Activated T-cell treated with anti-CD3 and anti-CD28 coated beads, Interleukin-2, amount 50 U/mL, for 4 hours (primary cell): ENCODE results near the gene MYO18A. TPM values are rescaled to one million over a fixed set of nuclear protein-coding genes. Genes with fewer than 3 reads are reported as not detected.
"Not testable (repeated sequence)": the region's sequence is repeated elsewhere in the genome, so short reads cannot be mapped to it uniquely, and the experiment has no call there.

Source experiments
- ATAC-seq, 2 donors: fragments of 200-7000 bp; cut with Tn5 transposase; one replicate each; pipeline ENCODE4 v1.10.0; 2021
- DNase-seq: peaks from one replicate; pipeline ENCODE4 v3.0.0-alpha.2; 2020
- H3K27me3 Mint-ChIP-seq: one replicate; pipeline ENCODE4 v1.8.0; 2021; ENCODE audit warnings: low read depth, mixed read lengths
- H3K36me3 Mint-ChIP-seq: one replicate; pipeline ENCODE4 v1.8.0; 2022; ENCODE audit warnings: mixed read lengths; ENCODE audit not compliant: insufficient read depth
- H3K4me1 Mint-ChIP-seq: one replicate; pipeline ENCODE4 v1.8.0; 2021; ENCODE audit warnings: low read depth, mixed read lengths
- H3K4me3 Mint-ChIP-seq: one replicate; pipeline ENCODE4 v1.8.0; 2021; ENCODE audit warnings: mild to moderate bottlenecking, moderate library complexity, mixed read lengths
- H3K9me3 Mint-ChIP-seq: one replicate; pipeline ENCODE4 v1.8.0; 2021; ENCODE audit warnings: mixed read lengths
- total RNA-seq, 3 donors: library from RNA; stranded (reverse); gene quantifications; one replicate each; pipeline ENCODE4 v1.2.1, GENCODE V29; 2021

MYO18A gene
- total RNA-seq, 3 donors from 2014 or later, result 24.2 to 24.3 (median 24.2) TPM

DNA sequence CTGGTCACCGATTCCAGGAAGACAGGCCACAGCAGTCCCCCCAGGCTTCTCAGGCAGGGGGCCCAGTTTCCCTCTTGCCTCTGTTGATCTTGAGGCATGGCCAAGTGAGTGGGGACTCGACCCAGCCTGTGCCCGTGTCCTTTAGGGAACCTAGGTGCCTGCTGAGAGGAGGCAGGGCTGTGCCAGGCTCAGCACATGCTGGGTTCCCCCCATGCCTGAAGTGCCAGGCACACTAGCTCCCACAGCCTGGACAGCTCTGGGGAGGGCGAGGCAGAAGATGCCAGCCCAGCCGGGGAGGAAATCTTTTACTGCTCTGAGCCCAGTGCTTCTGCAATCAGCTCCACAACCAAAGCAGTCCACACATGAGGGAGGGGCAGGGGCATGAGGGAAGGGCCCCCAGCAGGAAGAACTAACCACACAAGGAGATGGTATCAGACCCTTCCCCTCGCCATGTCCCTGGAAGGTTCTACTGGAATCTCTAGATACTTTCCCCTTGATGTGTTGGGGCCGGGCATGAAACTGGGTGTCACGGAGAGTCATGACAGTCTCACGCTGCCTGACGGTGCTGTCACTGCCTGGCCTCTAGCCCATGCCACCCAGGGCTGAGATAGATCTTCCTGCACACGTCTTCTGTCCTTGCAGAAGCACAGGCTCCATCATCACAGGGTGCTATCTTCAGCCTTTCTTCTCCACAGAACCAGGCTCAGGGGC is 25.5 kb downstream of the MYO18A start:
- Mint-ChIP-seq H3K4me3 (peak overlapping the region; percentile 26), H3K27me3 (no peaks in the 10 kb centered on the region), H3K4me1 (peaks cover 40% of the 10 kb centered on the region), H3K36me3 (no peaks in the 10 kb centered on the region), H3K9me3 (no peaks in the 10 kb centered on the region)
- peak; percentile 60 to 71 for ATAC-seq
- DNase-seq, result no peak

GRCh38 chr17:29151567-29151966 is 28.6 kb downstream of the MYO18A start:
- no peak for DNase-seq
- H3K4me1 Mint-ChIP-seq, result peaks cover 49% of the 10 kb centered on the region
- H3K27me3 Mint-ChIP-seq, result no peaks in the 10 kb centered on the region
- no peak for ATAC-seq
- H3K4me3 Mint-ChIP-seq, result no peak overlapping the region
- H3K9me3 Mint-ChIP-seq, result no peaks in the 10 kb centered on the region
- no peaks in the 10 kb centered on the region for H3K36me3 Mint-ChIP-seq

DNA sequence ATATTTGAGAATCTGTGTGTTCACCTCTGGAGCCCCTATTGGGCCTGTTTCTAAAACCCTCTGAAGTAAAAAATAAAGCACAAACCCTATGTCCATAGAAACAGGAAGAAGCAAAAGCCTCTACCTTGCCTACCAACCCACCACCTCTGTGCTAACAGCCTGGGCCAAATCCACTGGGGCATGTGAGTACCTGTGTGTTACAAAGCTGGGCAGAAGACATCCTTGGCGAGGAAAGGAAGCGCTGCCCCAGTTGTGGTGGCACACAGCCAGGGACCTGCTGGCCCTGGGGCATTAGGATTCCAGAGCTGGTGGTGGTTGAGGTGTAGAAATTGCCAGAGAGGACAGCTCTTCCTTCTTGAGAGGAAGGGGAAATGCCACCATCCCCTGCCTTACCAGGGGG is 30.0 kb downstream of the MYO18A start:
- H3K9me3 Mint-ChIP-seq, result no peaks in the 10 kb centered on the region
- no peaks in the 10 kb centered on the region for H3K27me3 Mint-ChIP-seq
- ATAC-seq, result no peak
- H3K4me1 Mint-ChIP-seq, result peaks cover 50% of the 10 kb centered on the region
- DNase-seq, result no peak
- H3K4me3 Mint-ChIP-seq, result peak overlapping the region; percentile 64
- H3K36me3 Mint-ChIP-seq, result no peaks in the 10 kb centered on the region

GRCh38 chr17:29149431-29150064 is 30.6 kb downstream of the MYO18A start:
- Mint-ChIP-seq H3K27me3 (no peaks in the 10 kb centered on the region), H3K4me3 (peak overlapping the region; percentile 78), H3K4me1 (peaks cover 47% of the 10 kb centered on the region), H3K36me3 (no peaks in the 10 kb centered on the region), H3K9me3 (no peaks in the 10 kb centered on the region)
- no peak for DNase-seq
- no peak for ATAC-seq

DNA sequence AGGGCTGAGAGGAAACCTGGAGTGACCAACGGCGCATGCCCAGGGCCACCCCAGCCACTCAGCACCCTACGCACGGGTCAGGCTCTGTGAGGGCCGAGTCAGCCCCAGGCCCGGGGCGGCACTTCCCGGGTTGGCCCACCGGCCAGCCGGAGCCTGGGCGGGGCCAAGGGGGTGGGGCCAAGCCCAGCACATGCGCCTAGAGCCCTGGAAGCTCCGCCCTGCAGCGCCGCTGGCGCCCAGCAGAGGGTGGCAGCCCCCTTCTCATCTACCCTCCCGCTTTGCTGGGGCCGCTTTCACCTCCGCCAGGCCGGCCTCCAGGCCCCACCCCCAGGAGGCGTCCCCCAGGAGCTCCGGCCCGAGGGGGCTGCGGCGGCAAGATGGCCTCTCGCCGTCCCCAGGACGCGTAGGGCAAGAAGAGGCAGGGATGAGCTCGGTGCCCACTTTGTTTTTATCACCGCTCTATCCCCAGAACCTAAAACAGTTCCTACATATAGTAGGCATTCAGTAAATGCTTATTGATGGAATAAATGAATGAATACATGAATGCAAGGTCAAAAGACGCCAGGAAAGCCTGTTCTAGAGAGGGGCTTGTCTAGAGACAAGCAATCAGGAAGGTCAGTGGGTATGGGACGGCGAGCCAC is 31.3 kb downstream of the MYO18A start:
- peak; percentile 95 to 96 for ATAC-seq
- peaks cover 46% of the 10 kb centered on the region for H3K4me1 Mint-ChIP-seq
- no peaks in the 10 kb centered on the region for H3K9me3 Mint-ChIP-seq
- H3K36me3 Mint-ChIP-seq, result no peaks in the 10 kb centered on the region
- peak overlapping the region; percentile 78 for H3K4me3 Mint-ChIP-seq
- DNase-seq, result peak; percentile 90
- no peaks in the 10 kb centered on the region for H3K27me3 Mint-ChIP-seq

- Mint-ChIP-seq H3K4me3 (peak overlapping the region; percentile 64), H3K36me3 (no peaks in the 10 kb centered on the region), H3K9me3 (no peaks in the 10 kb centered on the region), H3K4me1 (peaks cover 44% of the 10 kb centered on the region), H3K27me3 (no peaks in the 10 kb centered on the region)
- DNase-seq (no peak), ATAC-seq (no peak)
These were observed 31.9 kb downstream of the MYO18A start for GRCh38 chr17:29148257-29148789.

GRCh38 chr17:29147682-29148081 is 32.5 kb downstream of the MYO18A start:
- DNase-seq (no peak), ATAC-seq (no peak)
- peaks cover 45% of the 10 kb centered on the region for H3K4me1 Mint-ChIP-seq
- no peaks in the 10 kb centered on the region for H3K9me3 Mint-ChIP-seq
- no peaks in the 10 kb centered on the region for H3K27me3 Mint-ChIP-seq
- H3K4me3 Mint-ChIP-seq, result no peak overlapping the region
- no peaks in the 10 kb centered on the region for H3K36me3 Mint-ChIP-seq

DNA sequence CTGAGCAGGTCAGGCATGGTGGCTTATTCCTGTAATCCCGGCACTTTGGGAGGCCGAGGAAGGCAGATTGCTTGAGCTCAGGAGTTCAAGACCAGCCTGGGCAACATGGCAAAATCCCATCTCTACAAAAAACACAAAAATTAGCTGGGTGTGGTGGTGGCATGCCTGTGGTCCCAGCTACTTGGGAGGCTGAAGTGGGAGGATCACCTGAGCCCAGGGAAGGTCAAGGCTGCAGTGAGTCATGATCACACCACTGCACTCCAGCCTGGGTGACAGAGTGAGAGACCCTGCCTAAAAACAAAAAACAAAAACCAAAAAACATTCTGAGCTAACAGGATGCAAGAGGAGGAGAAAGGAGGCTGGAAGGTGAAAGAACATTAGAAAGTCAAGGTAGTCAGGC is 33.0 kb downstream of the MYO18A start:
- not testable (repeated sequence) for ATAC-seq

DNA sequence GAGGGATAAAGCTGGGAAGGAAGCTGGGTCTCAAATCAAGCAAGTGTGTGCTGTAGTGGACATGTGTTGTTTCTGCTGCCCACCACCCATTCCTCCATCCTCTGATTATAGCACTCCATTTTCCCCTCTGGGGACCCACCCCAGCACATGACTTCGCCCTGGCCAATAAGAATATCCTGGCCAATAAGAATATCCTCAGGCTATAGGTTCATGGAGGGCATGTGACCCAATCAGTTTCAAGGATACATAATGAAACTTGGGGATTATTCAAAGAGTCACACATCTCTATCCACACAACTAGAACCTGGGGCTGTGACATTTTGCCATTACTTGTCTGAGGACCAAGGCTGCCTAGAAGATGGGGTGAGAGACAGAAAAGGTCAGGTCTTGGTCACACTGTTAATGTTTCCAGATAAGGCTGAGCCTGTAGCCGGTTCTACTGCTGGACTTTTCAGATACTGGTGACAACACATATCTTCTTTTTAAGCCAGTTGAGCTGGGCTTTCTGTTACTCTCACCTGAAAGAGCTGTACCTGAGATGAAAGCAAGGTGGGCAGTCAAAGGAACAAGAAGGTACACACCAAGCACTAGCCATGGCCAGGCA is 33.7 kb downstream of the MYO18A start:
- H3K36me3 Mint-ChIP-seq, result no peaks in the 10 kb centered on the region
- ATAC-seq (no peak), DNase-seq (no peak)
- H3K4me1 Mint-ChIP-seq, result peaks cover 52% of the 10 kb centered on the region
- H3K4me3 Mint-ChIP-seq, result no peak overlapping the region
- no peaks in the 10 kb centered on the region for H3K9me3 Mint-ChIP-seq
- no peaks in the 10 kb centered on the region for H3K27me3 Mint-ChIP-seq

More for the DNA sequence above, 33.0 kb downstream of the MYO18A start:
- not testable (repeated sequence) for H3K27me3 Mint-ChIP-seq, DNase-seq, H3K9me3 Mint-ChIP-seq, H3K36me3 Mint-ChIP-seq
- peak overlapping the region; percentile 37 for H3K4me3 Mint-ChIP-seq
- peaks cover 48% of the 10 kb centered on the region for H3K4me1 Mint-ChIP-seq

DNA sequence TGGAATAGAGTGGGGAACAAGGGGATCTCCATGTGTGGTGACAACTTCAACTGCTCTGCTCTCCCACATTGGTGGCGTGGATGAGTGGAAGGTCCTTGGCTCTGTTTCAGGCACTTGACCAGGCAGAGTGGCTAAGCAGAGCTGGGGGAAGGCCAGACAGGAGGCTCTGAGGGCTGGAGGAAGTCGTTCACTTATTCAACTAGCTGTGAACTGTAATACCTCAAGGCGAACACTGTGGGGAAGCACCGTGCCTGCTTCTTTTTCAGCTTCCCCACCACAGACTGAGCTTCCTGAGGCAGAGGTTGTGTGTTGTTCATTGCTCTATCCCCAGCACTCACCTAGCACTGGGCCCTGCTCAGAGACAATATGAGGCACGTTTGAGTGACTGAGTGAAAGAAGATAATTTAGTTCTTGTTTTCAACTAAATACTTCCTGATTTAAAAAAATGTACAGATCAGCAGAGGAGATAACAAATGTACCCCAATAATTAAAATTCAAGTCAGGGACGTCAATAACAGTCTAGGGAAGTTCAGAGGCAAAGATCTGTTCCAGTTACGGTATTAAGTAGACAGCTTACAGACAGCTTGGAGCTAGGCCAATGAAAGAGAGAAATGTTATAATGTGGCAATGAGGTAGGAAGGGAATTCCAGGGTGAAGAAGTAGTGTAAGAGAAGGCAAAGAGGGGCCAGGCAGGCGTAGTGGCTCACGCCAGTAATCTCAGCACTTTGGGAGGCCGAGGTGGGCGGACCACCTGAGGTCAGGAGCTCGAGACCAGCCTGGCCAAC is 34.7 kb downstream of the MYO18A start:
- no peak overlapping the region for H3K4me3 Mint-ChIP-seq
- DNase-seq (peak; percentile 62), ATAC-seq (peak; percentile 51 to 57)
- peaks cover 59% of the 10 kb centered on the region for H3K4me1 Mint-ChIP-seq
- no peaks in the 10 kb centered on the region for H3K27me3 Mint-ChIP-seq
- no peaks in the 10 kb centered on the region for H3K36me3 Mint-ChIP-seq
- H3K9me3 Mint-ChIP-seq, result no peaks in the 10 kb centered on the region

DNA sequence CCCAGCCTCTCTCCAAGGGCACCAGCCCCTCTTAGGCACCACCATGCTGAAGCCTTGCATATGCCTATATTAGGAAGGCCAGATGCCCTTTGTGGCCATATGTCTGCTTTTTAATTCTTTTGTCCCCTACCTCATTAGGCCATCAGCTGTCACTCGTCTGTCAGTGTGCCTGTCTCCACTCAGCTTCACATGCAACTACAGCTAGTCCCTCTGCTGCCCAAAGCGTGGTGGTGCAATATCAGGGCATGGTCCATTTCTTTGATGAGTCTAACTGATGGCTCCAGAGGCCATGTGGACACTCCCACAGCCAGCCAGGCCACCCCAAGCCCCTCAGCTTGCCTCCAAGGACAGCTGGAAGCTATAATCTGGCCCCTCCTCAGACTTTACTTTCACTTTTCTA is 36.3 kb downstream of the MYO18A start:
- ATAC-seq (no peak), DNase-seq (no peak)
- no peak overlapping the region for H3K4me3 Mint-ChIP-seq
- H3K4me1 Mint-ChIP-seq, result peaks cover 60% of the 10 kb centered on the region
- H3K27me3 Mint-ChIP-seq, result no peaks in the 10 kb centered on the region
- no peaks in the 10 kb centered on the region for H3K9me3 Mint-ChIP-seq
- H3K36me3 Mint-ChIP-seq, result no peaks in the 10 kb centered on the region

GRCh38 chr17:29141514-29141876 is 38.7 kb downstream of the MYO18A start:
- Mint-ChIP-seq H3K36me3 (no peaks in the 10 kb centered on the region), H3K4me3 (peak overlapping the region; percentile 88), H3K9me3 (no peaks in the 10 kb centered on the region), H3K27me3 (no peaks in the 10 kb centered on the region), H3K4me1 (peaks cover 70% of the 10 kb centered on the region)
- no peak for ATAC-seq
- DNase-seq, result no peak

GRCh38 chr17:29140631-29141513 is 39.3 kb downstream of the MYO18A start:
- peak; percentile 37 for DNase-seq
- Mint-ChIP-seq H3K4me3 (peak overlapping the region; percentile 88), H3K4me1 (peaks cover 73% of the 10 kb centered on the region), H3K36me3 (no peaks in the 10 kb centered on the region), H3K27me3 (no peaks in the 10 kb centered on the region), H3K9me3 (no peaks in the 10 kb centered on the region)
- ATAC-seq, result peak; percentile 3 to 6
